ENCODE results near the gene TTYH1.

DNA sequence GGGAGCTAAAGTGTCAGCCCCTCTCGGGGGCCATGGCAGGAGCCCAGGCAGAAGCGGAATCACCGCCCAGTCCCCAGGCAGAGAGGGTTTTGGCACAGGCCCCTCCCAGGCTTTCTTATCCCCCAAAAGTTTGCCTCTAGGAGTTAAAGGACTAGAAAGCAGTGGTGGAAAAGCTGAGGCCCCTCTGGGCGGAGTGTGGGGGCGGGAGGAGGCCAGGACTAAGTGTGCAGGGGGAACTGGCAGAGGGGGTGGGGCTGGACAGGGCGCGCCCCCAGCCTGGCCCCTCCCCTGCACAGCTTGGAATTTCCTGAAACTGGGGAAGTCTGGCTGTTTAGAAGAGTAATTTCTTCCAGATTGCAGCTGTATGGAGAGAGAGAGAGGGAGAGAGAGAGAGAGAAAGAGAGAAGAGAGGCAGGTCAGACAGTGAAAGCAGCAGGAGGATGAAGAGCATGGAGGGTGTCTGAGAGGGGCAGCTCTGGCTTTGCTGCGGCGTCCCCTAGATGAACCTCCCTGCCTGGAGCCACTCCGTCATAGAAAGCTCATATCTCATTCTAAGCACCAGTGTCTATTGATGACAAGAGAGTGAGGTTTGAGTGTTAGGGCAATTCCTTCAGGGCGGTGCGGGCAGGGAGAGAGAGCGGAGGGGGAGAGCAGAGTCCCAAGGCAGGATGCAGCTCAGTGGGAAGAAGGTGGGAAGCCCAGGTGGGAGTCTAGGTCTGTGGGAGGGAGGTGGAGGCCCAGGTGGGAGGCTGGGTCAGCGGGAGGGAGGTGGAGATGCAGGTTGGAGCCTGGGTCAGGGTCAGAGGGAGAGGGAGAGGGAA lies 58.0 kb downstream of the TTYH1 start, which contains the start of gene CDC42EP5:
- TF ChIP-seq, protein P1, sequence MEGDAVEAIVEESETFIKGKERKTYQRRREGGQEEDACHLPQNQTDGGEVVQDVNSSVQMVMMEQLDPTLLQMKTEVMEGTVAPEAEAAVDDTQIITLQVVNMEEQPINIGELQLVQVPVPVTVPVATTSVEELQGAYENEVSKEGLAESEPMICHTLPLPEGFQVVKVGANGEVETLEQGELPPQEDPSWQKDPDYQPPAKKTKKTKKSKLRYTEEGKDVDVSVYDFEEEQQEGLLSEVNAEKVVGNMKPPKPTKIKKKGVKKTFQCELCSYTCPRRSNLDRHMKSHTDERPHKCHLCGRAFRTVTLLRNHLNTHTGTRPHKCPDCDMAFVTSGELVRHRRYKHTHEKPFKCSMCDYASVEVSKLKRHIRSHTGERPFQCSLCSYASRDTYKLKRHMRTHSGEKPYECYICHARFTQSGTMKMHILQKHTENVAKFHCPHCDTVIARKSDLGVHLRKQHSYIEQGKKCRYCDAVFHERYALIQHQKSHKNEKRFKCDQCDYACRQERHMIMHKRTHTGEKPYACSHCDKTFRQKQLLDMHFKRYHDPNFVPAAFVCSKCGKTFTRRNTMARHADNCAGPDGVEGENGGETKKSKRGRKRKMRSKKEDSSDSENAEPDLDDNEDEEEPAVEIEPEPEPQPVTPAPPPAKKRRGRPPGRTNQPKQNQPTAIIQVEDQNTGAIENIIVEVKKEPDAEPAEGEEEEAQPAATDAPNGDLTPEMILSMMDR (IDR thresholded peaks at IDR 0.05; ENCODE audit: poor library complexity): no peak
- TF ChIP-seq EZH2 (IDR thresholded peaks at IDR 0.05; ENCODE audit: borderline replicate concordance): no peak

Data from hepatocyte (in vitro differentiated cells).